ENCODE results near the gene DHH. TPM values are rescaled to one million over a fixed set of nuclear protein-coding genes. Genes with fewer than 3 reads are reported as not detected.

DHH gene
- polyA plus RNA-seq, 2 of the 4 experiments (the other 2 are of a cell fraction) = not detected

- TF ChIP-seq ATOH8 (CRISPR knock-in tag; IDR thresholded peaks at IDR 0.05; ENCODE audit: low read depth) (no peak), HMGXB4 (CRISPR knock-in tag; IDR thresholded peaks at IDR 0.05; ENCODE audit: borderline replicate concordance) (no peak), EHF (CRISPR knock-in tag; IDR thresholded peaks at IDR 0.05) (no peak), CTCF (IDR thresholded peaks at IDR 0.05) (no peak), ELK1 (IDR thresholded peaks at IDR 0.05; ENCODE audit: low read depth, low read length) (no peak), USF2 (IDR thresholded peaks at IDR 0.05) (no peak), BCL3 (IDR thresholded peaks at IDR 0.05) (no peak), ZC3H11A (IDR thresholded peaks at IDR 0.05) (no peak), RAD21 (conservative IDR thresholded peaks at IDR 0.05 in 1 of 2, IDR thresholded peaks at IDR 0.05 in 1 of 2) (no peak), PBX3 (IDR thresholded peaks at IDR 0.05) (no peak), NFE2L2 (conservative IDR thresholded peaks at IDR 0.05; ENCODE audit: low read length) (no peak)
- Histone ChIP-seq H3K4me3 (peak overlapping the region; percentile 89), H3K9me3 (no peaks in the 10 kb centered on the region), H3K4me2 (peak overlapping the region; percentile 73), H3K27ac (peak overlapping the region; percentile 79 to 93), H3K4me1 (peaks cover 15% of the 10 kb centered on the region)
- WGBS (ENCODE audit: missing lambda C conversion rate) = 15% methylated on average over 26 of the region's 33 CpGs
- DNase-seq (ENCODE audit: low read depth in 1 of 2, low spot score in 1 of 2) = no peak
- no peak for FAIRE-seq
- peak; percentile 29 to 47; a peak in 5 of 6 replicates for ATAC-seq
- CTCF ChIA-PET = interaction anchor here (0.6 to 18.9 kb wide), 10 partner anchors 8 to 138 kb away, joined by 3 to 159 read pairs (median 8); partner anchors contain the start of genes DHH and TUBA1B
- POLR2A ChIA-PET = interaction anchor here (0.5 to 3.4 kb wide), 8 partner anchors 9 to 79 kb away, joined by 3 to 39 read pairs (median 8); partner anchors contain the start of genes TUBA1A and TUBA1B
Measured at GRCh38 chr12:49109641-49110463, 15.3 kb upstream of the DHH start.

- no peak for FAIRE-seq
- CTCF ChIA-PET = interaction anchor here (0.6 to 18.9 kb wide), 11 partner anchors 9 to 296 kb away, joined by 3 to 159 read pairs (median 8); partner anchors contain the start of genes DHH and TUBA1B
- no peak for DNase-seq (ENCODE audit: low read depth in 1 of 2, low spot score in 1 of 2)
- Histone ChIP-seq H3K9me3 (no peaks in the 10 kb centered on the region), H3K4me3 (no peak overlapping the region), H3K4me2 (peak overlapping the region; percentile 73), H3K27ac (peak overlapping the region in 1 of 2 experiments; percentile 20; a peak in 1 of 6 replicates), H3K4me1 (peaks cover 15% of the 10 kb centered on the region)
- TF ChIP-seq CEBPB (IDR thresholded peaks at IDR 0.05) (peak; percentile 58 to 92; a peak in 3 of 4 replicates), BCL3 (IDR thresholded peaks at IDR 0.05) (no peak)
- no peak for ATAC-seq
- POLR2A ChIA-PET = interaction anchor here (2.6 to 3.4 kb wide), 2 partner anchors 17 to 22 kb away, joined by 9 to 39 read pairs; partner anchors contain the start of gene TUBA1B
- 62% methylated on average over 4 of the region's 4 CpGs for WGBS (ENCODE audit: missing lambda C conversion rate)
Measured at GRCh38 chr12:49108958-49109404, 14.4 kb upstream of the DHH start.
